Lung (tissue), 12 donors: ENCODE results near the gene AXIN1. TPM values are rescaled to one million over a fixed set of nuclear protein-coding genes. Genes with fewer than 3 reads are reported as not detected.

Experiments used
- ATAC-seq: fragments of 200-7000 bp; cut with Tn5 transposase; one replicate; pipeline ENCODE4 v1.9.1; 2020; ENCODE audit warnings: moderate number of reproducible peaks; ENCODE audit not compliant: insufficient read depth, low FRiP score
- DNase-seq, 3 donors: peaks; one replicate each; pipeline ENCODE4 v3.0.0-alpha.2; 2013 to 2017
- H3K27ac ChIP-seq, 2 donors: one replicate each; pipeline ENCODE4 v1.5.1; 2013; ENCODE audit warnings: mild to moderate bottlenecking in 2 of 2, moderate library complexity in 2 of 2, control low read depth in 1 of 2, inconsistent platforms in 1 of 2, low read depth in 1 of 2, low read length in 1 of 2
- H3K27me3 ChIP-seq, 3 donors: one replicate each; pipeline ENCODE4 v1.5.1; 2013; ENCODE audit warnings: low read length in 2 of 3; ENCODE audit not compliant: control insufficient read depth in 3 of 3, insufficient read depth in 3 of 3
- H3K36me3 ChIP-seq, 4 donors: one replicate each; pipeline ENCODE4 v1.5.1; 2013; ENCODE audit warnings: low read length in 4 of 4, mild to moderate bottlenecking in 1 of 4, moderate library complexity in 1 of 4; ENCODE audit not compliant: control insufficient read depth in 4 of 4, insufficient read depth in 4 of 4
- H3K4me1 ChIP-seq, 5 donors: one replicate each; pipeline ENCODE4 v1.5.1; 2013; ENCODE audit warnings: low read length in 5 of 5, mild to moderate bottlenecking in 2 of 5, moderate library complexity in 1 of 5; ENCODE audit not compliant: control insufficient read depth in 5 of 5, insufficient read depth in 5 of 5
- H3K4me3 ChIP-seq: one replicate; pipeline ENCODE4 v1.5.1; 2013; ENCODE audit warnings: mild to moderate bottlenecking, control low read depth, moderate library complexity
- H3K9ac ChIP-seq, 2 donors: one replicate each; pipeline ENCODE4 v1.5.1; 2013; ENCODE audit warnings: low read length in 2 of 2, control low read depth in 1 of 2; ENCODE audit not compliant: insufficient read depth in 1 of 2
- H3K9me3 ChIP-seq, 4 donors: one replicate each; pipeline ENCODE4 v1.5.1; 2013; ENCODE audit warnings: low read length in 3 of 4, mild to moderate bottlenecking in 1 of 4, moderate library complexity in 1 of 4; ENCODE audit not compliant: control insufficient read depth in 4 of 4, insufficient read depth in 3 of 4
- CTCF ChIP-seq: IDR thresholded peaks from 2 replicates; pipeline ENCODE4 v1.5.1; 2012; ENCODE audit warnings: mild to moderate bottlenecking; ENCODE audit errors: control extremely low read depth, extremely low read depth
- WGBS, 2 donors: extraction: QIAGEN DNeasy Blood & Tissue Kit; methylation state at CpG; one replicate each; pipeline ENCODE4 v1.1.7; 2013; 5-methylcytosine and 5-hydroxymethylcytosine counted together
- polyA plus RNA-seq, 2 donors: library from polyadenylated mRNA; stranded (reverse); fragments of 200-250 nt; gene quantifications; one replicate each; pipeline ENCODE4 v1.2.1, GENCODE V29; 2013
- total RNA-seq, 2 donors: library from RNA; depleted of rRNA in 1 of 2; stranded (reverse); fragments of >200 nt in 1 of 2; gene quantifications; one replicate each; pipeline ENCODE4 v1.2.1, GENCODE V29; 2014 to 2021
- donor health status: control.
- donor health status: control.
- donor health status: Bipolar disorder and iron deficiency.
- donor health status: healthy.
- donor health status: DM: yes; HTN: yes; CAD: no.

The AXIN1 gene
- total and polyA plus RNA-seq, 4 donors = 16.9 to 25.9 (median 19.4) TPM

- DNase-seq (no peak), ATAC-seq (no peak)
- peaks cover 0 to 14% (median 4%) of the 10 kb centered on the region in 5 donors for H3K4me1 ChIP-seq
- H3K9ac ChIP-seq = no peak overlapping the region
- H3K4me3 ChIP-seq = no peak overlapping the region
- no peak overlapping the region for H3K27ac ChIP-seq
- H3K27me3 ChIP-seq = no peaks in the 10 kb centered on the region
- WGBS, 2 donors = 95 to 96% methylated on average over 29 of the region's 29 CpGs
- H3K9me3 ChIP-seq = peaks cover 0 to 3% (median 0%) of the 10 kb centered on the region in 4 donors
- no peak for TF ChIP-seq CTCF
- peaks cover 8 to 46% (median 14%) of the 10 kb centered on the region in 4 donors for H3K36me3 ChIP-seq
Measured at GRCh38 chr16:368388-369158, 16.1 kb upstream of the AXIN1 start.

DNA sequence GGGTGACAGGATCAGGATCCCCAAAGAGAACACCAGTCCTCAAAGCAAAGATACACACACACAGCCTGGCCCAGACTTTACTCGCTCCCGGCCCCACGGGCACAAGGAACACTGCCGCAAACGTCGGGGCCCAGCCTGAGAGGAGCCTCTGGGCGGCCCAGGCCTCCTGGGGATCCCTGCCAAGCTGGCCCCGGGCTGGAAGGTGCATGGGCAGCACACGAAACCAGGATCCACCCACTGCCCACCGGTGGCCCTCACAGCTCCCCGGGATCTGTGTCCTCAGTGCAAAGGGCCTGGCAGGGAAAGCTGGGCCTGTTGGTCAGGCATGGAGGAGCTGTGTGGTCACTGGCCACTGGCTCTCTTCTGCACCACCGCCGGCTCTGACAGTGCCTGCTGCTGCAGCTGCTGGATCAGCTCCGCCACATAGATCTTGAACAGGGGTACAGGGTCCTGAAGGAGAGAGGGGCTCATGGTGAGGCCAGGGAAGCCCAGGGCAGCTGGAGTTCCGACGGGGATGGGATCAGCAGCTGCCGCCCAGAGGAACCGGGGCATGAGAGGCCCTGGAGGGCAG lies 14.9 kb upstream of the AXIN1 start:
- DNase-seq (no peak), ATAC-seq (no peak)
- no peak overlapping the region for H3K4me3 ChIP-seq
- no peak overlapping the region for H3K9ac ChIP-seq
- H3K27ac ChIP-seq = no peak overlapping the region
- no peaks in the 10 kb centered on the region for H3K27me3 ChIP-seq
- peaks cover 0 to 14% (median 4%) of the 10 kb centered on the region in 5 donors for H3K4me1 ChIP-seq
- 95 to 96% methylated on average over 16 to 18 of the region's 18 CpGs for WGBS, 2 donors
- H3K9me3 ChIP-seq = peaks cover 0 to 3% (median 0%) of the 10 kb centered on the region in 4 donors
- no peak for TF ChIP-seq CTCF
- peaks cover 8 to 35% (median 14%) of the 10 kb centered on the region in 4 donors for H3K36me3 ChIP-seq

- Histone ChIP-seq H3K27me3 (no peaks in the 10 kb centered on the region), H3K9me3 (peaks cover 0 to 3% (median 0%) of the 10 kb centered on the region in 4 donors), H3K4me3 (no peak overlapping the region), H3K36me3 (peaks cover 8 to 27% (median 14%) of the 10 kb centered on the region in 4 donors), H3K27ac (no peak overlapping the region), H3K4me1 (peaks cover 0 to 14% (median 4%) of the 10 kb centered on the region in 5 donors), H3K9ac (no peak overlapping the region)
- 91 to 96% methylated on average over 10 of the region's 10 CpGs for WGBS, 2 donors
- DNase-seq = no peak
- ATAC-seq = no peak
- TF ChIP-seq CTCF = no peak
Measured at GRCh38 chr16:366476-366875, 14.0 kb upstream of the AXIN1 start.
